Smooth muscle cell of the brain vasculature (primary cell): Measurements from ENCODE around the gene NFIX.
A peak's percentile ranks its signal among the peaks of the same experiment; 100 is the strongest.
"Not testable (repeated sequence)": the region's sequence is repeated elsewhere in the genome, so short reads cannot be mapped to it uniquely, and the experiment has no call there.

Experiments
- DNase-seq: peaks from one replicate; pipeline ENCODE4 v3.0.0-alpha.2; 2012; ENCODE audit warnings: low read depth, low spot score

Gene NFIX

GRCh38 chr19:12994701-12995595 lies at the start of gene NFIX:
Gene NFIX (plus strand): TSS chr19:12995475. CDS start chr19:12995838, 363 bp downstream.
- DNase-seq = peak; percentile 20

- DNase-seq = peak; percentile 99
Measured at GRCh38 chr19:12945479-12946091, 49.7 kb upstream of the NFIX start, which contains the start of gene RAD23A. Gene RAD23A (plus strand): TSS chr19:12945862. CDS start chr19:12945949, 87 bp downstream.

- peak; percentile 74 for DNase-seq
Measured at GRCh38 chr19:12946092-12946721, 49.1 kb upstream of the NFIX start.

- DNase-seq = no peak
Measured at GRCh38 chr19:12946731-12947496, 48.4 kb upstream of the NFIX start.

GRCh38 chr19:12947702-12948611 lies 47.3 kb upstream of the NFIX start:
- DNase-seq = no peak

GRCh38 chr19:12948612-12949362 lies 46.5 kb upstream of the NFIX start:
- no peak for DNase-seq

GRCh38 chr19:12949363-12950283 lies 45.7 kb upstream of the NFIX start:
- DNase-seq = no peak

GRCh38 chr19:12952050-12952449 lies 43.2 kb upstream of the NFIX start:
- not testable (repeated sequence) for DNase-seq

- no peak for DNase-seq
Measured at GRCh38 chr19:12952488-12953137, 42.7 kb upstream of the NFIX start.

GRCh38 chr19:12953138-12953798 lies 42.0 kb upstream of the NFIX start:
- no peak for DNase-seq

- DNase-seq = no peak
Measured at GRCh38 chr19:12953799-12954611, 41.3 kb upstream of the NFIX start.

GRCh38 chr19:12954612-12954962 lies 40.7 kb upstream of the NFIX start:
- no peak for DNase-seq

- DNase-seq = not testable (repeated sequence)
Measured at GRCh38 chr19:12955575-12955974, 39.7 kb upstream of the NFIX start.

- DNase-seq = no peak
Measured at GRCh38 chr19:12955996-12956395, 39.3 kb upstream of the NFIX start.

GRCh38 chr19:12956446-12957388 lies 38.6 kb upstream of the NFIX start, which contains the start of gene GADD45GIP1:
Gene GADD45GIP1 (minus strand): TSS chr19:12957223. CDS start chr19:12957212, 11 bp downstream.
- DNase-seq = no peak
